Measurements from ENCODE around the gene CNN1.
"Not testable (repeated sequence)": the region's sequence is repeated elsewhere in the genome, so short reads cannot be mapped to it uniquely, and the experiment has no call there.

- TF ChIP-seq, protein P1, sequence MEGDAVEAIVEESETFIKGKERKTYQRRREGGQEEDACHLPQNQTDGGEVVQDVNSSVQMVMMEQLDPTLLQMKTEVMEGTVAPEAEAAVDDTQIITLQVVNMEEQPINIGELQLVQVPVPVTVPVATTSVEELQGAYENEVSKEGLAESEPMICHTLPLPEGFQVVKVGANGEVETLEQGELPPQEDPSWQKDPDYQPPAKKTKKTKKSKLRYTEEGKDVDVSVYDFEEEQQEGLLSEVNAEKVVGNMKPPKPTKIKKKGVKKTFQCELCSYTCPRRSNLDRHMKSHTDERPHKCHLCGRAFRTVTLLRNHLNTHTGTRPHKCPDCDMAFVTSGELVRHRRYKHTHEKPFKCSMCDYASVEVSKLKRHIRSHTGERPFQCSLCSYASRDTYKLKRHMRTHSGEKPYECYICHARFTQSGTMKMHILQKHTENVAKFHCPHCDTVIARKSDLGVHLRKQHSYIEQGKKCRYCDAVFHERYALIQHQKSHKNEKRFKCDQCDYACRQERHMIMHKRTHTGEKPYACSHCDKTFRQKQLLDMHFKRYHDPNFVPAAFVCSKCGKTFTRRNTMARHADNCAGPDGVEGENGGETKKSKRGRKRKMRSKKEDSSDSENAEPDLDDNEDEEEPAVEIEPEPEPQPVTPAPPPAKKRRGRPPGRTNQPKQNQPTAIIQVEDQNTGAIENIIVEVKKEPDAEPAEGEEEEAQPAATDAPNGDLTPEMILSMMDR (IDR thresholded peaks at IDR 0.05; ENCODE audit: low read length): not testable (repeated sequence)
- not testable (repeated sequence) for TF ChIP-seq EZH2 (IDR thresholded peaks at IDR 0.05; ENCODE audit: borderline replicate concordance, low read length)
Observed at GRCh38 chr19:11565649-11565980, 27.0 kb downstream of the CNN1 start.

Measured in OCI-LY1 (cell line).